Measurements from ENCODE around the gene ZNF397.

ZNF397 gene

GRCh38 chr18:35278085-35278484, 37.3 kb downstream of the ZNF397 start:
- Histone ChIP-seq H3K79me2 (ENCODE audit: insufficient read depth, low read length) (0 out of 2 replicates have a peak, but pooled peaks cover 2% of the 10 kb centered on the region), H3K27me3 (ENCODE audit: insufficient read depth, low read length, poor library complexity) (no peaks in the 10 kb centered on the region), H3K36me3 (ENCODE audit: insufficient read depth, low read length) (peaks cover under 1% of the 10 kb centered on the region; the same call in 1 of the 2 replicates), H3K27ac (ENCODE audit: low read length) (no peak overlapping the region), H2AFZ (ENCODE audit: low read depth, low read length) (no peak overlapping the region), H3K9me3 (ENCODE audit: insufficient read depth, low read length, severe bottlenecking) (peaks cover 7% of the 10 kb centered on the region), H3K4me3 (ENCODE audit: low read depth in 1 of 2, low read length in 2 of 2) (no peak overlapping the region), H4K20me1 (ENCODE audit: insufficient read depth, low read length) (no peaks in the 10 kb centered on the region), H3K4me2 (ENCODE audit: insufficient read depth, low read length) (no peak overlapping the region), H3K9ac (ENCODE audit: low read depth, low read length) (no peak overlapping the region), H3K4me1 (ENCODE audit: insufficient read depth, low read length) (no peaks in the 10 kb centered on the region)
- TF ChIP-seq EZH2 (IDR thresholded peaks at IDR 0.05; ENCODE audit: borderline replicate concordance, low read depth, low read length, severe bottlenecking), result no peak
- TF ChIP-seq CTCF (IDR thresholded peaks at IDR 0.05; ENCODE audit: borderline replicate concordance, extremely low read depth, low read length, poor library complexity, severe bottlenecking), result no peak
- DNase-seq (no peak), ATAC-seq (ENCODE audit: insufficient read depth, low read depth) (no peak)

- Histone ChIP-seq H3K36me3 (ENCODE audit: insufficient read depth, low read length) (peaks cover 9% of the 10 kb centered on the region), H3K79me2 (ENCODE audit: insufficient read depth, low read length) (peaks cover 9% of the 10 kb centered on the region; the same call in 1 of the 2 replicates), H4K20me1 (ENCODE audit: insufficient read depth, low read length) (no peaks in the 10 kb centered on the region), H3K4me2 (ENCODE audit: insufficient read depth, low read length) (no peak overlapping the region), H2AFZ (ENCODE audit: low read depth, low read length) (no peak overlapping the region), H3K9me3 (ENCODE audit: insufficient read depth, low read length, severe bottlenecking) (peaks cover 11% of the 10 kb centered on the region), H3K4me3 (ENCODE audit: low read depth in 1 of 2, low read length in 2 of 2) (no peak overlapping the region), H3K9ac (ENCODE audit: low read depth, low read length) (no peak overlapping the region), H3K27me3 (ENCODE audit: insufficient read depth, low read length, poor library complexity) (no peaks in the 10 kb centered on the region), H3K4me1 (ENCODE audit: insufficient read depth, low read length) (no peaks in the 10 kb centered on the region), H3K27ac (ENCODE audit: low read length) (no peak overlapping the region)
- no peak for DNase-seq
- TF ChIP-seq CTCF (IDR thresholded peaks at IDR 0.05; ENCODE audit: borderline replicate concordance, extremely low read depth, low read length, poor library complexity, severe bottlenecking), result no peak
- no peak for TF ChIP-seq EZH2 (IDR thresholded peaks at IDR 0.05; ENCODE audit: borderline replicate concordance, low read depth, low read length, severe bottlenecking)
- no peak for ATAC-seq (ENCODE audit: insufficient read depth, low read depth)
These were observed 38.1 kb downstream of the ZNF397 start for GRCh38 chr18:35278969-35279368.

- Histone ChIP-seq H2AFZ (ENCODE audit: low read depth, low read length) (no peak overlapping the region), H3K4me1 (ENCODE audit: insufficient read depth, low read length) (no peaks in the 10 kb centered on the region), H3K4me3 (ENCODE audit: low read depth in 1 of 2, low read length in 2 of 2) (no peak overlapping the region), H3K27me3 (ENCODE audit: insufficient read depth, low read length, poor library complexity) (no peaks in the 10 kb centered on the region), H4K20me1 (ENCODE audit: insufficient read depth, low read length) (no peaks in the 10 kb centered on the region), H3K79me2 (ENCODE audit: insufficient read depth, low read length) (peaks cover 27% of the 10 kb centered on the region), H3K9ac (ENCODE audit: low read depth, low read length) (no peak overlapping the region), H3K27ac (ENCODE audit: low read length) (no peak overlapping the region), H3K9me3 (ENCODE audit: insufficient read depth, low read length, severe bottlenecking) (peaks cover 26% of the 10 kb centered on the region), H3K4me2 (ENCODE audit: insufficient read depth, low read length) (no peak overlapping the region), H3K36me3 (ENCODE audit: insufficient read depth, low read length) (peaks cover 19% of the 10 kb centered on the region)
- ATAC-seq (ENCODE audit: insufficient read depth, low read depth) (no peak), DNase-seq (no peak)
- no peak for TF ChIP-seq CTCF (IDR thresholded peaks at IDR 0.05; ENCODE audit: borderline replicate concordance, extremely low read depth, low read length, poor library complexity, severe bottlenecking)
- TF ChIP-seq EZH2 (IDR thresholded peaks at IDR 0.05; ENCODE audit: borderline replicate concordance, low read depth, low read length, severe bottlenecking), result no peak
These were observed 41.5 kb downstream of the ZNF397 start for GRCh38 chr18:35282353-35282752.

Measured in DND-41 (cell line).